Large intestine (tissue), 3 donors: Measurements from ENCODE around the gene GPR78. TPM values are rescaled to one million over a fixed set of nuclear protein-coding genes. Genes with fewer than 3 reads are reported as not detected.

Experiments
- DNase-seq, 2 donors: peaks; one replicate each; pipeline versions ENCODE4 v3.0.0 to v3.0.0-alpha.2; 2013
- H3K27ac ChIP-seq: one replicate; pipeline ENCODE4 v1.5.1; 2013; ENCODE audit warnings: low read length
- H3K27me3 ChIP-seq: 2 replicates; pipeline ENCODE4 v1.6.1; 2013; ENCODE audit warnings: low read length; ENCODE audit not compliant: control insufficient read depth, insufficient read depth
- H3K36me3 ChIP-seq: 2 replicates; pipeline ENCODE4 v1.6.1; 2013; ENCODE audit warnings: low read length; ENCODE audit not compliant: control insufficient read depth, insufficient read depth
- H3K4me1 ChIP-seq: one replicate; pipeline ENCODE4 v1.6.1; 2013; ENCODE audit warnings: low read length; ENCODE audit not compliant: control insufficient read depth, insufficient read depth
- H3K4me3 ChIP-seq: one replicate; pipeline ENCODE4 v1.5.1; 2013; ENCODE audit warnings: low read length
- H3K9me3 ChIP-seq: one replicate; pipeline ENCODE4 v1.6.1; 2013; ENCODE audit warnings: mild to moderate bottlenecking, low read depth, low read length, moderate library complexity; ENCODE audit not compliant: control insufficient read depth
- WGBS: methylation state at CpG from one replicate; pipeline ENCODE4 v1.1.5; 2013; ENCODE audit warnings: low lambda C conversion rate; ENCODE audit not compliant: insufficient coverage; 5-methylcytosine and 5-hydroxymethylcytosine counted together
- polyA plus RNA-seq: library from polyadenylated mRNA; unstranded; fragments of 120-200 nt; gene quantifications from one replicate; pipeline ENCODE4 v1.2.1, GENCODE V29; 2013

GPR78 gene
- polyA plus RNA-seq, 1 donor = 0.09 TPM

- 93% methylated on average over 2 of the region's 5 CpGs for WGBS
- Histone ChIP-seq H3K4me3 (no peak overlapping the region), H3K4me1 (no peaks in the 10 kb centered on the region), H3K27me3 (no peaks in the 10 kb centered on the region), H3K36me3 (no peaks in the 10 kb centered on the region), H3K9me3 (no peaks in the 10 kb centered on the region), H3K27ac (no peak overlapping the region)
- DNase-seq = no peak
These were observed 28.7 kb downstream of the GPR78 start for GRCh38 chr4:8608714-8609391.

- H3K27me3 ChIP-seq = no peaks in the 10 kb centered on the region
- H3K9me3 ChIP-seq = no peaks in the 10 kb centered on the region
These were observed 29.2 kb downstream of the GPR78 start for GRCh38 chr4:8609406-8609805.

GRCh38 chr4:8609824-8610350 is 29.7 kb downstream of the GPR78 start:
- H3K4me3 ChIP-seq = no peak overlapping the region
- no peaks in the 10 kb centered on the region for H3K27me3 ChIP-seq
- no CpG with 5 or more reads among the region's 9 CpGs for WGBS
- no peaks in the 10 kb centered on the region for H3K36me3 ChIP-seq
- H3K4me1 ChIP-seq = no peaks in the 10 kb centered on the region
- DNase-seq = no peak
- no peak overlapping the region for H3K27ac ChIP-seq
- H3K9me3 ChIP-seq = no peaks in the 10 kb centered on the region

More at GRCh38 chr4:8609406-8609805, 29.2 kb downstream of the GPR78 start:
- 100% methylated on average over 1 of the region's 6 CpGs for WGBS
- DNase-seq = no peak
- Histone ChIP-seq H3K36me3 (no peaks in the 10 kb centered on the region), H3K4me1 (no peaks in the 10 kb centered on the region), H3K4me3 (no peak overlapping the region), H3K27ac (no peak overlapping the region)

- H3K27me3 ChIP-seq = no peaks in the 10 kb centered on the region
- no peaks in the 10 kb centered on the region for H3K36me3 ChIP-seq
- H3K27ac ChIP-seq = no peak overlapping the region
- WGBS = 100% methylated on average over 2 of the region's 8 CpGs
- H3K4me3 ChIP-seq = no peak overlapping the region
- no peaks in the 10 kb centered on the region for H3K4me1 ChIP-seq
- H3K9me3 ChIP-seq = no peaks in the 10 kb centered on the region
- no peak for DNase-seq
These were observed 30.8 kb downstream of the GPR78 start for GRCh38 chr4:8610858-8611616.

- Histone ChIP-seq H3K36me3 (no peaks in the 10 kb centered on the region), H3K27me3 (no peaks in the 10 kb centered on the region), H3K27ac (no peak overlapping the region), H3K9me3 (no peaks in the 10 kb centered on the region), H3K4me1 (no peaks in the 10 kb centered on the region), H3K4me3 (no peak overlapping the region)
- no peak for DNase-seq
- WGBS = no CpG with 5 or more reads among the region's 8 CpGs
These were observed 32.5 kb downstream of the GPR78 start for GRCh38 chr4:8612646-8613045.

- no CpG with 5 or more reads among the region's 35 CpGs for WGBS
- DNase-seq = no peak
- no peak overlapping the region for H3K4me3 ChIP-seq
- no peaks in the 10 kb centered on the region for H3K27me3 ChIP-seq
- no peaks in the 10 kb centered on the region for H3K9me3 ChIP-seq
- no peaks in the 10 kb centered on the region for H3K36me3 ChIP-seq
- no peak overlapping the region for H3K27ac ChIP-seq
- no peaks in the 10 kb centered on the region for H3K4me1 ChIP-seq
These were observed 33.5 kb downstream of the GPR78 start for GRCh38 chr4:8613421-8614364.

- no peak overlapping the region for H3K4me3 ChIP-seq
- H3K4me1 ChIP-seq = no peaks in the 10 kb centered on the region
- no peaks in the 10 kb centered on the region for H3K27me3 ChIP-seq
- WGBS = no CpG with 5 or more reads among the region's 22 CpGs
- no peak overlapping the region for H3K27ac ChIP-seq
- H3K9me3 ChIP-seq = no peaks in the 10 kb centered on the region
- DNase-seq = no peak
- H3K36me3 ChIP-seq = no peaks in the 10 kb centered on the region
These were observed 34.4 kb downstream of the GPR78 start for GRCh38 chr4:8614365-8615193.

- H3K27ac ChIP-seq = no peak overlapping the region
- no peak overlapping the region for H3K4me3 ChIP-seq
- no peaks in the 10 kb centered on the region for H3K4me1 ChIP-seq
- H3K27me3 ChIP-seq = no peaks in the 10 kb centered on the region
- H3K36me3 ChIP-seq = no peaks in the 10 kb centered on the region
- no CpG with 5 or more reads among the region's 13 CpGs for WGBS
- no peaks in the 10 kb centered on the region for H3K9me3 ChIP-seq
- DNase-seq = no peak
These were observed 35.2 kb downstream of the GPR78 start for GRCh38 chr4:8615366-8615765.

GRCh38 chr4:8615921-8616787 is 36.0 kb downstream of the GPR78 start:
- Histone ChIP-seq H3K27me3 (no peaks in the 10 kb centered on the region), H3K9me3 (no peaks in the 10 kb centered on the region), H3K4me3 (no peak overlapping the region), H3K4me1 (no peaks in the 10 kb centered on the region), H3K27ac (no peak overlapping the region), H3K36me3 (no peaks in the 10 kb centered on the region)
- no peak for DNase-seq
- no CpG with 5 or more reads among the region's 26 CpGs for WGBS
